Psoas muscle (tissue), 8 donors: ENCODE data around the gene FBXL5. TPM values are rescaled to one million over a fixed set of nuclear protein-coding genes. Genes with fewer than 3 reads are reported as not detected.
A peak's percentile ranks its signal among the peaks of the same experiment; 100 is the strongest.

Experiments used
- ATAC-seq, 4 donors: fragments of 200-7000 bp; cut with Tn5 transposase; one replicate each; pipeline ENCODE4 v1.9.1; 2020; ENCODE audit warnings: moderate library complexity in 3 of 4, mild to moderate bottlenecking in 2 of 4
- DNase-seq, 2 donors: peaks; one replicate each; pipeline ENCODE4 v3.0.0-alpha.2; 2020
- H3K27ac ChIP-seq: fragments of 200-600 bp; one replicate; pipeline ENCODE4 v1.8.0; 2022
- H3K27me3 ChIP-seq, 3 donors: fragments of 200-600 bp in 1 of 3; one replicate each; pipeline versions ENCODE4 v1.6.1 to v1.8.0; 2013 to 2022; ENCODE audit warnings: low read length in 2 of 3, mild to moderate bottlenecking in 2 of 3, moderate library complexity in 1 of 3; ENCODE audit not compliant: insufficient read depth in 3 of 3
- H3K36me3 ChIP-seq, 2 donors: fragments of 200-600 bp in 1 of 2; one replicate each; pipeline versions ENCODE4 v1.6.1 to v1.8.0; 2013 to 2022; ENCODE audit warnings: low read depth in 1 of 2, mild to moderate bottlenecking in 1 of 2, moderate library complexity in 1 of 2; ENCODE audit not compliant: insufficient read depth in 1 of 2
- H3K4me1 ChIP-seq: fragments of 200-600 bp; one replicate; pipeline ENCODE4 v1.8.0; 2022
- H3K4me3 ChIP-seq: fragments of 200-600 bp; one replicate; pipeline ENCODE4 v1.8.0; 2022; ENCODE audit warnings: mild to moderate bottlenecking
- H3K9me3 ChIP-seq: fragments of 200-600 bp; one replicate; pipeline ENCODE4 v1.8.0; 2022
- CTCF ChIP-seq: fragments of 200-600 bp; IDR thresholded peaks from one replicate; pipeline ENCODE4 v1.8.0; 2022; ENCODE audit warnings: antibody characterized with exemption
- WGBS, 3 donors: extraction: QIAGEN DNeasy Blood & Tissue Kit; methylation state at CpG; one replicate each; pipeline versions ENCODE4 v1.1.6 to v1.1.7; 2013; 5-methylcytosine and 5-hydroxymethylcytosine counted together
- intact Hi-C, 2 donors: fragments of 100-400 bp; cut with DNase I; formaldehyde crosslinking; loops; one replicate each; pipeline versions ENCODE4 v1.11.0 to v1.14.2; 2022
- long read RNA-seq, 2 donors: library from polyadenylated mRNA; unstranded; transcript quantifications; one replicate each; pipeline ENCODE4 v2.0.0, GENCODE V29; 2021
- polyA plus RNA-seq, 3 donors: library from polyadenylated mRNA; stranded (reverse); fragments of 200-250 nt; gene quantifications; one replicate each; pipeline ENCODE4 v1.2.3, GENCODE V29; 2013
- total RNA-seq, 4 donors: library from RNA; stranded (reverse); fragmentation: NEBNext Ultra II Directional in 2 of 4; extraction: Animal tissue kit (Norgen Biotek cat#: 25700) in 2 of 4; gene quantifications; one replicate each; pipeline versions ENCODE4 v1.2.1 to v1.2.4, GENCODE V29; 2021 to 2023
- donor health status: healthy with polysubstance abuse.
- donor health status: DM: no; HTN: no; CAD: no; lungs with moderate emphysema.
- donor health status: Bipolar disorder and iron deficiency.
- donor health status: healthy.
- donor health status: DM: yes; HTN: yes; CAD: no.
- donor health status: DM: no; HTN: no; CAD: no.
- donor health status: DM: no; HTN: no; CAD: no.
- donor health status: DM: yes; HTN: yes; CAD: no.

The FBXL5 gene
- total RNA-seq = 10 to 100 TPM; 53.9 to 91.2 (median 67.9) TPM
- 10 to 100 TPM; 46.1 to 68.5 (median 49.1) TPM for polyA plus RNA-seq
- long read RNA-seq, donor 1, transcript FBXL5-202 (11 exons, 2,837 nt) = minor isoform, 10 of 121 reads
- long read RNA-seq, donor 1, transcript FBXL5-201 (11 exons, 3,385 nt) = major isoform, 103 of 121 reads
- long read RNA-seq, donor 1, partial matches to known transcripts = 4 of 121 reads
- long read RNA-seq, donor 1, other reads (novel, unspliced or antisense) = 4 of 121 reads
- long read RNA-seq, donor 2, transcript FBXL5-202 (11 exons, 2,837 nt) = minor isoform, 36 of 265 reads
- long read RNA-seq, donor 2, transcript FBXL5-201 (11 exons, 3,385 nt) = major isoform, 207 of 265 reads
- long read RNA-seq, donor 2, partial matches to known transcripts = 3 of 265 reads
- long read RNA-seq, donor 2, other reads (novel, unspliced or antisense) = 19 of 265 reads

GRCh38 chr4:15655223-15656037 is at the start of gene FBXL5:
TSS of gene FBXL5 (minus strand) at chr4:15655357. CDS start at chr4:15655287, 70 bp downstream.
- intact Hi-C loops = loop anchor here (2.0 to 10.0 kb wide), 5 partner anchors 177 to 821 kb away; partner anchors contain the start of gene CPEB2 (in 2 of the 2)
- Histone ChIP-seq H3K9me3 (no peaks in the 10 kb centered on the region), H3K27ac (peak within 1 kb of the TSS; percentile 100), H3K4me3 (peak within 1 kb of the TSS; percentile 83), H3K36me3 (no peaks in the 10 kb centered on the region), H3K4me1 (peaks cover 31% of the 10 kb centered on the region), H3K27me3 (no peaks in the 10 kb centered on the region)
- ATAC-seq (peak; percentile 93 to 94 (median 93)), DNase-seq (peak; percentile 84 to 90)
- 1 to 3% (median 2%) methylated on average over 64 to 85 of the region's 85 CpGs for WGBS, 3 donors
- no peak for TF ChIP-seq CTCF

- ATAC-seq (no peak), DNase-seq (no peak)
- Histone ChIP-seq H3K9me3 (no peaks in the 10 kb centered on the region), H3K27ac (no peak overlapping the region), H3K36me3 (no peaks in the 10 kb centered on the region), H3K27me3 (peaks cover 0 to 10% (median 0%) of the 10 kb centered on the region in 3 donors), H3K4me1 (peaks cover 7% of the 10 kb centered on the region), H3K4me3 (no peak overlapping the region)
- intact Hi-C loops = no loop called here
- TF ChIP-seq CTCF = no peak
Observed at GRCh38 chr4:15704129-15704528, 49.0 kb upstream of the FBXL5 start.

- ATAC-seq (peak in 1 of 4 donors; percentile 16), DNase-seq (no peak)
- TF ChIP-seq CTCF = no peak
- no peaks in the 10 kb centered on the region for H3K36me3 ChIP-seq
- intact Hi-C loops = no loop called here
- H3K27me3 ChIP-seq = peaks cover 0 to 10% (median 0%) of the 10 kb centered on the region in 3 donors
- peaks cover 7% of the 10 kb centered on the region for H3K4me1 ChIP-seq
- no peaks in the 10 kb centered on the region for H3K9me3 ChIP-seq
- H3K27ac ChIP-seq = no peak overlapping the region
- H3K4me3 ChIP-seq = peak overlapping the region; percentile 63
- 76 to 84% (median 77%) methylated on average over 11 of the region's 11 CpGs for WGBS, 3 donors
Observed at GRCh38 chr4:15703439-15703838, 48.3 kb upstream of the FBXL5 start.

GRCh38 chr4:15702941-15703403 is 47.8 kb upstream of the FBXL5 start, which contains the start of gene BST1:
TSS of gene BST1 (plus strand) at chr4:15703065. CDS start at chr4:15703145, 80 bp downstream.
- intact Hi-C loops = no loop called here
- Histone ChIP-seq H3K9me3 (no peaks in the 10 kb centered on the region), H3K27ac (no peak within 1 kb of the TSS), H3K36me3 (no peaks in the 10 kb centered on the region), H3K4me3 (peak within 1 kb of the TSS; percentile 63), H3K4me1 (peaks cover 7% of the 10 kb centered on the region), H3K27me3 (peaks cover 0 to 10% (median 0%) of the 10 kb centered on the region in 3 donors)
- DNase-seq (peak; percentile 67 to 77), ATAC-seq (peak; percentile 17 to 62 (median 55))
- 1 to 2% (median 1%) methylated on average over 33 to 43 of the region's 43 CpGs for WGBS, 3 donors
- TF ChIP-seq CTCF = no peak
